ENCODE measurements around the gene MAP6D1.
A peak's percentile ranks its signal among the peaks of the same experiment; 100 is the strongest.

The MAP6D1 gene

DNA sequence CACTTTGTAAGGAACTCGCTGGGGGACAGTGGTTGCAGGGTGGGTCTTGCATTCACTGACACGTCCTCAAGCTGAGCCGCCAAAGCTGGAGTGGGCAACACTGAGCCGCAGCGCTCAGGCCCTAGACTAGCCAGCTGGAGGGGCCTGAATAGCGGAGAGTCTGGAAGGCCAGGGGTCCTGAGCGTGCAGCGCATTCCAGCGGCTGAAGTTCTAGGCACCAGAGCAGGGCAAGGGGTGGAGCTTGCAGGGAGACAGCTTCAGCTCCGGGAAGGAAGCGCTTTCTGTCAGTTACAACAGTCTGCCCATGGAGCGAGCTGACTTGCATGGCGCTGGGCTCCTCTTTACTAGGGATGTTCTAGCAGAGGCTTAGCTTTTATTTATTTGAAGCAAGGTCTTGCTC is 2.7 kb downstream of the MAP6D1 start:
- DNase-seq = no peak

DNA sequence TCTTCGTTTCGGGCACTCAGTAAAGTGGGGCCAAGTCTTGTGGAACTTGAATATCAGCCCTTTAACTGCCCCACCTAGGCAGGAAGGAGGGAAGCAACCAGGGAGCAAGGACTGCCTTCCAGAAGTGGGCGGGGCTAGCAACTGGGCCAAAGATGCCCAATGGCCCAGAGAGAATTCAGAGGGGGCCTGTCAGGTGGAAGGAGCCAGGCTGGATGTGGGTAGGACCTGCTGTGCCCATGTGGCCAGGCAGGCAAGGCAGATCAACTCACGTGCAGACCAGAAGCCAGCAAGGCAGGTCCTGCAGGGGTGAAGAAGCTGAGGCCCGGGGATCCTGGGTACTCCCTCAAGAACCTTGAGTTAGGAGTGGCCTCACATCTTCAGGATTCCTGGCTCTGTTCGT is 5.5 kb downstream of the MAP6D1 start:
- DNase-seq = no peak

DNA sequence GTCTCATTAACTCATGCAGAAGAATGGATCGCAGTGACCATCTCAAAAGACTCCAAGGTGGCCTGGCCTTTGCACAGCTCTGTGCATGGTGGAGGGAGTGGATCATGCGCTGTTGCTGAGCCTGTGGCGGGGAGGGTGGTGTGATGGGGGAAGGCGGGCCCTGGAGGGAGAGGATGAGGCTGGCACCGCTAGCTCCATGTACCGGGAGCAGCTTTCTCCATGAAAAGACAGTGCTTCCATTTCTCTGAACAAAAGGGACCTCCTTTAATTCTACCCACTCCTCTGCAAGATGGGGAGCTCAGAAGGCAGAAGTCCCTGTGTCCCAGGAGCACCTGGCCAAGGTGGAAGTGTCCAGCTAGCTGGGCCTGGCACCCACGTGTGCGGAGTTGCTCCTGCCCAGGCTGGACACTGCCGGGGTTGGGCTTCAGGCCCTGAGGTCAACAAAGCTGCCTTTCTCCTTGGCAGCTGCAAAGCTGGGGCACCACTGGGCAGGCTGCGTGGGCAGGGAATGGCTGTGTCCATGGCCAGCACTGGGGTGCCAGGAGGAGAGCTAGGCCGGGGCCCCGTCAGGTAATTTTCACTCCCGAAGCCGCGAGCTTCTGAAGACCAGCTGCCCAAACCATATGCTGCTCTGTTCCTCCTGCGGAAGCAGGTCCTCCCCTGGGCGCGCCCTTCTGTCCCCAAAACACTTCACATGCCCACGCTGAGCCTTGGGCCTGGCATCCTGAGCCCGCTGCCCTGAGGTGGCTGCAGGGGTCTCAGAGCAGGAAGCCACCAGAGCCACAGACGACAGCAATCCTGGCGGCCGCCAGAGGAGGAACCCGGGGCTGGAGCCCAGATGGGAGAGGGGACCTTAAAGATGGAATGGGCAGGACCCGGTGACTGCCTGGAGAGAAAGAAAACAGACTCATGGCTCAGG is 6.4 kb downstream of the MAP6D1 start:
- no peak for DNase-seq

GRCh38 chr3:183818041-183818620 is 7.2 kb downstream of the MAP6D1 start:
- DNase-seq = no peak

- no peak for DNase-seq
Measured at GRCh38 chr3:183817639-183818038, 7.7 kb downstream of the MAP6D1 start.

GRCh38 chr3:183816681-183817510 is 8.5 kb downstream of the MAP6D1 start:
- no peak for DNase-seq

DNA sequence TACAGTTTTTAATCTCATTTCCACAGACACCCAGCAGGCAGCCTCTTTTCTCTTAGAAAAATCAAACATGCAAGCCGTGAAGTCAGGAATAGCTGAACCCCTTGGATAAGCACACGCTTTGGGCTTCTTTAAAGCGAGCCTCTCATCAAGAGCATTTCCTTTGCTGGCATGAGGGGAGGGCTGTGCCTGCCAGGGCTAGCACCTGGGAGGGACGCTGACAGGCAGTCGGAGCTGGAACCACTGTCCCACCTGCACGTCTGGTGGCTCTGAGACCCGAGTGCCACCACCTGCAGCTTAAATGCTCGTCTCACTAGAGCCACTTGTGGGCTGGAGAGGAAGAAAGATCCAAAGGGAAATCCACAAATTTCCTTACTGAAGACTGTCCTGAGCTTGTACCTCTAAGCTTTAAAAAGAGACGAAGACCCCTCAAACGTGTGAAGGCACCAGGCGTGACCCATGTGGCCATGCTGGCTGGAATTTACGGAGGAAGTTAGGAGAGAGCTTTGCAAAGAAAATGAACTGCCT is 9.4 kb downstream of the MAP6D1 start:
- no peak for DNase-seq

DNA sequence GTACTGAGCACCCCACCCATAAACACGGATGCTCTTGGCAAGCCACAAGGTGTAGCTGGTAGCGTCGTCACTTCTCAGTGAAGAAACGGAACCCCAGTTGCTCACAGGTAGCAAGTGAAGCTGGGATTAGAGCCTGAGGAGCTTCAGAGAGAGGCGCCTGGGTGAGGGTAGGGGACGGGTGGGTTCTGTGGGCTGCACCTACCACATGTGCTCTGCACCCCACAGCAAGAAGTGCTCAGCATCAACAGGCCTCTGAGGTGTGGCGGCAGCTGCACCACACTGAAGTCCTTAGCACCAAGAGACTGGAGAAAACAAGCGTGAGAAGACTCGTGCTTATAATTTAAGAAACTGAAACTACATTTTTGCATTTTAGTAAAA is 9.8 kb downstream of the MAP6D1 start:
- DNase-seq = no peak

GRCh38 chr3:183814240-183814639 is 11.1 kb downstream of the MAP6D1 start:
- DNase-seq = no peak

DNA sequence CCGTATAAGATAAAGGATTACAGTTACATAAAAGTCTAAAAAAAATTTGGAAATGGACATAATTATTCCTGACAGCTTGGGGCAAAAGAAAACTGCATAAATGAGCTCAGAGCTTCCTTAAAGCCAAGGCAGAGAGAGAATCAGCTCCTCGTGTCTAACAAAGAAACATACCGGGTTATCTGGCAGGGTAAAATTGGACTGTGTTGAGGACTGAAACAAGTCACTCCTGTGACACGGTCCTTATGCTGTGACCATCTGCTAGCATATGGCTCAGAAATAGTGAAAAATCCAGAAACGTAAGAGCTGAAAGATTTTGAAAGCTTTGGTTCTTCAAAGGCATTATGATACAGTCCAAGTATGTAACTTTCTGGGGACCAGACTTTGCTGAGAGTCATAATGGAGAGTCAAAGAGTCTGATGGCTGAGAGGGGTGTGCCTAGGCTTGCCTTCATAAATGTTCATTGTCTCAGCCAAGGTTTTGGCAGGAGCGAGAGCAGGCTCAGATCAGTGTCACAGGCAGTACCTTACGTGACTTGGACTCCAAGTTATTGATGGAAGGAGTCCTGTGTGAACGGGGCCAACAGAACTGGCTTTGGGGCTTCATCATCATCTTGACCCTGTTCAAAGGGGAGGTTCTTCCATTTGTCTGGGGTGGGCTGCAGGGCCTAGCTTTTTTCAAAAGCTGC is 12.5 kb downstream of the MAP6D1 start:
- peak; percentile 87 for DNase-seq

- no peak for DNase-seq
Measured at GRCh38 chr3:183811638-183812037, 13.7 kb downstream of the MAP6D1 start.

- no peak for DNase-seq
Measured at GRCh38 chr3:183810643-183811594, 14.5 kb downstream of the MAP6D1 start.

DNA sequence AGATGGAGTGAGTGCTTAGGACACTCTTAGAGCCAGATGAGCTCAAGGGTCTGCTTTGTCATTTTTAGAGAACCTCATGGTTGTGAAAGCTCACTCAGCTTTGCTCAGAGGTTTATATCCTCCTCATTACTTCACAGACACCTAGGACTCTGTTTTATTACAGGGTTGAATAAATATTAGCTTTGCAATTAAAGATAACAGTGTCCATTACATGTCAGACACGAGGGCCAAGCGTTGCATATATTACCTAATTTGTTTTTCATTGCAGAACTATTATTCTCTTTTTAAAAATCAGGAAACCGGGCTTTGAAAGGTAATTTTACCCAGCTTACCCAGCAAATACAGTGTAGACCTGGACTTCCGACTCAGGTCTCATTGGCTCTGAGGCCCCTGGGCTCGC is 16.1 kb downstream of the MAP6D1 start:
- no peak for DNase-seq

GRCh38 chr3:183808355-183808754 is 17.0 kb downstream of the MAP6D1 start:
- DNase-seq = no peak

- DNase-seq = no peak
Measured at GRCh38 chr3:183807881-183808280, 17.5 kb downstream of the MAP6D1 start.

- DNase-seq = peak; percentile 23
Measured at GRCh38 chr3:183807209-183807728, 18.1 kb downstream of the MAP6D1 start.

DNA sequence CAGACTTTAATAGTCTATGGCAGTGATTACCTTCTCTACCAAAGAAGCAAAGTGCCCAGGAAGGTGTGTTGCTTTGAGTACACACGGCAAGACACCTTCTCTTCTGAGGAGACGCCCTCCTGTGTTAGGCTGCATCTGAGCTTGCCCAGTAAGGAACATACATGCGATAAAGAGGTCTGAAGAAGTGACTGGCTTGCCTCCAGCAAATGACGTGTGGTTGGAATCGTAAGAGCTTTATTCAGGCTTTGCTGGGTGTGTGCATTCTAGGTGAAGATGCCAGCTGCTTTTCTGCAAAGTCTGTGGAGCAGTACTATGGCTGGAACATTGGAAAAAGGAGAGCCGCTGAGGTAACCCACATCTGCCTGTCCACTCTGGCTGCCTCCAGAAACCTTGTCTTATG is 22.4 kb downstream of the MAP6D1 start:
- no peak for DNase-seq

- no peak for DNase-seq
Measured at GRCh38 chr3:183801601-183802000, 23.8 kb downstream of the MAP6D1 start.

GRCh38 chr3:183800243-183800863 is 25.0 kb downstream of the MAP6D1 start:
- DNase-seq = no peak

GRCh38 chr3:183799461-183799860 is 25.9 kb downstream of the MAP6D1 start:
- no peak for DNase-seq

- DNase-seq = peak; percentile 21
Measured at GRCh38 chr3:183797996-183798395, 27.4 kb downstream of the MAP6D1 start.
